SK-N-SH treated with all-trans-retinoic acid at 6 μM for 48 hours (cell line): Measurements from ENCODE around the gene FPR2.
"Not testable (repeated sequence)": the region's sequence is repeated elsewhere in the genome, so short reads cannot be mapped to it uniquely, and the experiment has no call there.

Source experiments
- ATAC-seq: fragments of 200-7000 bp; cut with Tn5 transposase; 3 replicates; pipeline ENCODE4 v1.9.1; 2020; ENCODE audit warnings: mild to moderate bottlenecking, moderate library complexity
- ARNTL ChIP-seq: fragments of 450-650 bp; formaldehyde crosslinking; IDR thresholded peaks from 2 replicates; pipeline ENCODE4 v1.5.0; 2020; ENCODE audit warnings: low read depth, mild to moderate bottlenecking, moderate library complexity, borderline replicate concordance
- ESRRG ChIP-seq: fragments of 250-450 bp; sonication (Bioruptor Pico); IDR thresholded peaks from 2 replicates; pipeline ENCODE4 v1.6.1; 2021; ENCODE audit warnings: mild to moderate bottlenecking
- GLIS3 ChIP-seq: fragments of 250-450 bp; sonication (Bioruptor Pico); IDR thresholded peaks from 2 replicates; pipeline ENCODE4 v1.5.0; 2020; ENCODE audit warnings: mild to moderate bottlenecking, moderate library complexity
- ISL1 ChIP-seq: fragments of 250-450 bp; sonication (Bioruptor Pico); IDR thresholded peaks from 2 replicates; pipeline ENCODE4 v2.1.2; 2022; ENCODE audit warnings: mild to moderate bottlenecking, moderate library complexity
- OSR1 ChIP-seq: fragments of 250-450 bp; sonication (Bioruptor Pico); IDR thresholded peaks from 2 replicates; pipeline ENCODE4 v1.8.0; 2022; ENCODE audit warnings: moderate library complexity, mild to moderate bottlenecking, inconsistent platforms
- PPARA ChIP-seq: fragments of 250-450 bp; sonication (Bioruptor Pico); IDR thresholded peaks from 2 replicates; pipeline ENCODE4 v1.5.0; 2020; ENCODE audit warnings: mild to moderate bottlenecking, borderline replicate concordance
- RARB ChIP-seq: fragments of 250-450 bp; sonication (Bioruptor Pico); IDR thresholded peaks from 2 replicates; pipeline ENCODE4 v1.8.0; 2021; ENCODE audit warnings: mild to moderate bottlenecking, moderate library complexity
- SNAI2 ChIP-seq: fragments of 250-450 bp; sonication (Bioruptor Pico); IDR thresholded peaks from 2 replicates; pipeline ENCODE4 v1.5.0; 2020; ENCODE audit warnings: mild to moderate bottlenecking, moderate library complexity
- TCF4 ChIP-seq: fragments of 250-450 bp; sonication (Bioruptor Pico); IDR thresholded peaks from 2 replicates; pipeline ENCODE4 v1.8.0; 2021; ENCODE audit warnings: mild to moderate bottlenecking, moderate library complexity, borderline replicate concordance
- TOX ChIP-seq: fragments of 250-450 bp; sonication (Bioruptor Pico); IDR thresholded peaks from 2 replicates; pipeline ENCODE4 v1.8.0; 2021; ENCODE audit warnings: mild to moderate bottlenecking, moderate library complexity, borderline replicate concordance
- ZC3H10 ChIP-seq: fragments of 250-450 bp; sonication (Bioruptor Pico); IDR thresholded peaks from 2 replicates; pipeline ENCODE4 v1.5.1; 2021; ENCODE audit warnings: mild to moderate bottlenecking, moderate library complexity
- ZFP30 ChIP-seq: fragments of 450-650 bp; formaldehyde crosslinking; IDR thresholded peaks from 2 replicates; pipeline ENCODE4 v1.5.0; 2022; ENCODE audit warnings: mild to moderate bottlenecking, moderate library complexity
- ZNF70 ChIP-seq: fragments of 450-650 bp; formaldehyde crosslinking; IDR thresholded peaks from 2 replicates; pipeline ENCODE4 v1.5.0; 2020; ENCODE audit warnings: mild to moderate bottlenecking, moderate library complexity
- ZNF8 ChIP-seq: fragments of 450-650 bp; formaldehyde crosslinking; IDR thresholded peaks from 2 replicates; pipeline ENCODE4 v1.5.0; 2020; ENCODE audit warnings: mild to moderate bottlenecking, moderate library complexity
- TF ChIP-seq, protein P1 (sequence below): fragments of 250-450 bp; sonication (Bioruptor Pico); IDR thresholded peaks from 2 replicates; pipeline ENCODE4 v1.5.0; 2020; ENCODE audit warnings: mild to moderate bottlenecking, moderate library complexity
- TF ChIP-seq, protein P2 (sequence below): fragments of 250-450 bp; sonication (Bioruptor Pico); IDR thresholded peaks from 2 replicates; pipeline ENCODE4 v1.8.0; 2021; ENCODE audit warnings: low read depth, mild to moderate bottlenecking, moderate library complexity, borderline replicate concordance
- TF ChIP-seq, protein P3 (sequence below): fragments of 250-450 bp; sonication (Bioruptor Pico); IDR thresholded peaks from 2 replicates; pipeline ENCODE4 v1.5.1; 2020; ENCODE audit warnings: low read depth, mild to moderate bottlenecking, moderate library complexity
- TF ChIP-seq, protein P4 (sequence below): fragments of 250-450 bp; sonication (Bioruptor Pico); IDR thresholded peaks from 2 replicates; pipeline ENCODE4 v1.5.1; 2021; ENCODE audit warnings: mild to moderate bottlenecking, moderate library complexity

Gene FPR2

DNA sequence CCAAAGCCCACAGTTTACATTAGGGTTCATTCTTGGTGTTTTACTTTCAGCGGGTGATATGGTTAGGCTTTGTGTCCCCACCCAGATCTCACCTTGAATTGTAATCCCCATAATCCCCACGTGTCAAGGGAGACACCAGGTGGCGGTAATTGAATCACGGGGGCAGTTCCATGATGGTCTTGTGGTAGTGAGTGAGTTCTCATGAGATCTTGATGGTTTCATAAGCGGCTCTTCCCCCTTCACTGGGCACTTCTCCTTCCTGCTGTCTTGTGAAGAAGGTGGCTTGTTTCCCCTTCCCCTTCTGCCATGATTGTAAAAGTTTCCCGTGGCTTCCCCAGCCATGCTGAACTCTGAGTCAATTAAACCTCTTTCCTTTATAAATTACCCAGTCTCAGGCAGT lies 12.0 kb downstream of the FPR2 start:
- no peak for ATAC-seq
- TF ChIP-seq RARB (CRISPR knock-in tag) (no peak), OSR1 (no peak), SNAI2 (CRISPR knock-in tag) (no peak), ZC3H10 (no peak), GLIS3 (no peak), ESRRG (CRISPR knock-in tag) (no peak), ZNF70 (CRISPR knock-in tag) (no peak)
- TF ChIP-seq, protein P1, sequence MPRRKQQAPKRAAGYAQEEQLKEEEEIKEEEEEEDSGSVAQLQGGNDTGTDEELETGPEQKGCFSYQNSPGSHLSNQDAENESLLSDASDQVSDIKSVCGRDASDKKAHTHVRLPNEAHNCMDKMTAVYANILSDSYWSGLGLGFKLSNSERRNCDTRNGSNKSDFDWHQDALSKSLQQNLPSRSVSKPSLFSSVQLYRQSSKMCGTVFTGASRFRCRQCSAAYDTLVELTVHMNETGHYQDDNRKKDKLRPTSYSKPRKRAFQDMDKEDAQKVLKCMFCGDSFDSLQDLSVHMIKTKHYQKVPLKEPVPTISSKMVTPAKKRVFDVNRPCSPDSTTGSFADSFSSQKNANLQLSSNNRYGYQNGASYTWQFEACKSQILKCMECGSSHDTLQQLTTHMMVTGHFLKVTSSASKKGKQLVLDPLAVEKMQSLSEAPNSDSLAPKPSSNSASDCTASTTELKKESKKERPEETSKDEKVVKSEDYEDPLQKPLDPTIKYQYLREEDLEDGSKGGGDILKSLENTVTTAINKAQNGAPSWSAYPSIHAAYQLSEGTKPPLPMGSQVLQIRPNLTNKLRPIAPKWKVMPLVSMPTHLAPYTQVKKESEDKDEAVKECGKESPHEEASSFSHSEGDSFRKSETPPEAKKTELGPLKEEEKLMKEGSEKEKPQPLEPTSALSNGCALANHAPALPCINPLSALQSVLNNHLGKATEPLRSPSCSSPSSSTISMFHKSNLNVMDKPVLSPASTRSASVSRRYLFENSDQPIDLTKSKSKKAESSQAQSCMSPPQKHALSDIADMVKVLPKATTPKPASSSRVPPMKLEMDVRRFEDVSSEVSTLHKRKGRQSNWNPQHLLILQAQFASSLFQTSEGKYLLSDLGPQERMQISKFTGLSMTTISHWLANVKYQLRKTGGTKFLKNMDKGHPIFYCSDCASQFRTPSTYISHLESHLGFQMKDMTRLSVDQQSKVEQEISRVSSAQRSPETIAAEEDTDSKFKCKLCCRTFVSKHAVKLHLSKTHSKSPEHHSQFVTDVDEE (CRISPR knock-in tag) = no peak
- TF ChIP-seq, protein P2, sequence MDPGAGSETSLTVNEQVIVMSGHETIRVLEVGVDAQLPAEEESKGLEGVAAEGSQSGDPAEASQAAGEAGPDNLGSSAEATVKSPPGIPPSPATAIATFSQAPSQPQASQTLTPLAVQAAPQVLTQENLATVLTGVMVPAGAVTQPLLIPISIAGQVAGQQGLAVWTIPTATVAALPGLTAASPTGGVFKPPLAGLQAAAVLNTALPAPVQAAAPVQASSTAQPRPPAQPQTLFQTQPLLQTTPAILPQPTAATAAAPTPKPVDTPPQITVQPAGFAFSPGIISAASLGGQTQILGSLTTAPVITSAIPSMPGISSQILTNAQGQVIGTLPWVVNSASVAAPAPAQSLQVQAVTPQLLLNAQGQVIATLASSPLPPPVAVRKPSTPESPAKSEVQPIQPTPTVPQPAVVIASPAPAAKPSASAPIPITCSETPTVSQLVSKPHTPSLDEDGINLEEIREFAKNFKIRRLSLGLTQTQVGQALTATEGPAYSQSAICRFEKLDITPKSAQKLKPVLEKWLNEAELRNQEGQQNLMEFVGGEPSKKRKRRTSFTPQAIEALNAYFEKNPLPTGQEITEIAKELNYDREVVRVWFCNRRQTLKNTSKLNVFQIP (CRISPR knock-in tag) = no peak
- TF ChIP-seq, all 23 proteins: peak for 0

DNA sequence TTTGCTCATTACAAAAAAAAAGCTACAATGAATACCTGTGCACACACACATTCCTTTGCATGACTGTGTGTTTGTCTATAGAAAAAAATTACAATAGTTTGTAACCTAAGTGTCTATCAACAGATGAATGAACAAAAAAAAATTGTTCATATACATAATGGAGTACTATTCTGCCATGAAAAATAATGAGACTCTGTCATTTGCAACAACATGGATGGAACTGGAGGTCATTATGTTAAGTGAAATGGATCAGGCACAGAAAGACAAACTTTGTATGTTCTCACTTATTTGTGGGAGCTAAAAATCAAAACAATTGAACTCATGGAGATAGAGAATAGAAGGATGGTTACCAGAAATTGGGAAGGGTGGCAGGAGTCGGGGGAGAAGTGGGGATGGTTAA lies 15.6 kb downstream of the FPR2 start:
- ATAC-seq = not testable (repeated sequence)

DNA sequence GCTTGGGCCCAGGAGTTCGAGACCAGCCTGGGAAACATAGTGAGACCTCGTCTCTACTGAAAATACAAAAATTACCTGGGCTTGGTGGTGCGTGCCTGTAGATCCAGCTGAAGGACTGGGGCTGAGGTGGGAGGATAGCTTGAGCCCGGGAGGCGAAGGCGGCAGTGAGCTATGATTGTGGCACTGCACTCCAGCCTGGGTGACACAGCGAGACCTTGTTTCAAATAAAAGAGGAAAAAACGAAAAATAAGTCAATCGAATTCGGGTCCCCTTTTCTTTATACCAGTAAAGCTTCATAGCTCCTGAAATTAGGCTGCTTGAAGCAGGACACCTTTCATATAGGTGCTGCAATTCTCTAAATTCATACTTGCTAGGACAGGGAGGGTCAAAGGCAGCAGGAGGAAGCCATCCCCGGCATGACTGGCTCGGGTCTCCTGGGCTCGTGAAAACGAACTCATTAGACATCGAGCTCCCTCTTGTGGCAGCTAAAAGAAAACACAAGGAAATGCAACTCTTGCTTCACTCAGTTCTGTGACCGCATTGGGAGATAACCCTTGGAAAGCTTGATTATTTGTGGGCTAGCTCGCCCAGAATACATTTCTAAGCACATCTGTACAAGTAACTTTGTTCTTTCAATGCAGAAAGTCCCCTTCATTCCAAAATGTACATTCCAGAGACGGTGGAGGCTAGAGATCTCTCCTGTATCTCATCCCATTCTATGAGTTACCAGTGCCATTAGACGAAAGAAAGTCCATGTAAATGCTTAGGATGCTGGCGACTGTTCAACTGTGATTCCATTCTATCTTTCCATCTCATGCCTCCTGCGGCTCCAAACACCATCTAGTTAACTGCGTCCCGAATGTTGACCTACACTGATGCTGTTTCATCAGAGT lies 16.8 kb downstream of the FPR2 start:
- TF ChIP-seq ZFP30 (CRISPR knock-in tag) = no peak
- TF ChIP-seq, protein P1 (CRISPR knock-in tag) = no peak
- TF ChIP-seq SNAI2 (CRISPR knock-in tag) = no peak
- no peak for TF ChIP-seq ISL1 (CRISPR knock-in tag)
- no peak for TF ChIP-seq ZNF8 (CRISPR knock-in tag)
- TF ChIP-seq, protein P3, sequence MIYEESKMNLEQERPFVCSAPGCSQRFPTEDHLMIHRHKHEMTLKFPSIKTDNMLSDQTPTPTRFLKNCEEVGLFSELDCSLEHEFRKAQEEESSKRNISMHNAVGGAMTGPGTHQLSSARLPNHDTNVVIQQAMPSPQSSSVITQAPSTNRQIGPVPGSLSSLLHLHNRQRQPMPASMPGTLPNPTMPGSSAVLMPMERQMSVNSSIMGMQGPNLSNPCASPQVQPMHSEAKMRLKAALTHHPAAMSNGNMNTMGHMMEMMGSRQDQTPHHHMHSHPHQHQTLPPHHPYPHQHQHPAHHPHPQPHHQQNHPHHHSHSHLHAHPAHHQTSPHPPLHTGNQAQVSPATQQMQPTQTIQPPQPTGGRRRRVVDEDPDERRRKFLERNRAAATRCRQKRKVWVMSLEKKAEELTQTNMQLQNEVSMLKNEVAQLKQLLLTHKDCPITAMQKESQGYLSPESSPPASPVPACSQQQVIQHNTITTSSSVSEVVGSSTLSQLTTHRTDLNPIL (CRISPR knock-in tag) = no peak
- TF ChIP-seq ARNTL (CRISPR knock-in tag) = no peak
- TF ChIP-seq PPARA (CRISPR knock-in tag) = no peak
- no peak for TF ChIP-seq TOX (CRISPR knock-in tag)
- TF ChIP-seq, protein P4, sequence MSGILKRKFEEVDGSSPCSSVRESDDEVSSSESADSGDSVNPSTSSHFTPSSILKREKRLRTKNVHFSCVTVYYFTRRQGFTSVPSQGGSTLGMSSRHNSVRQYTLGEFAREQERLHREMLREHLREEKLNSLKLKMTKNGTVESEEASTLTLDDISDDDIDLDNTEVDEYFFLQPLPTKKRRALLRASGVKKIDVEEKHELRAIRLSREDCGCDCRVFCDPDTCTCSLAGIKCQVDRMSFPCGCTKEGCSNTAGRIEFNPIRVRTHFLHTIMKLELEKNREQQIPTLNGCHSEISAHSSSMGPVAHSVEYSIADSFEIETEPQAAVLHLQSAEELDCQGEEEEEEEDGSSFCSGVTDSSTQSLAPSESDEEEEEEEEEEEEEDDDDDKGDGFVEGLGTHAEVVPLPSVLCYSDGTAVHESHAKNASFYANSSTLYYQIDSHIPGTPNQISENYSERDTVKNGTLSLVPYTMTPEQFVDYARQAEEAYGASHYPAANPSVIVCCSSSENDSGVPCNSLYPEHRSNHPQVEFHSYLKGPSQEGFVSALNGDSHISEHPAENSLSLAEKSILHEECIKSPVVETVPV (CRISPR knock-in tag) = no peak
- TF ChIP-seq, protein P2 (CRISPR knock-in tag) = no peak
- TF ChIP-seq TCF4 = no peak
- ATAC-seq = peak; percentile 97
